Neuron (in vitro differentiated cells): ENCODE measurements around the gene OSBPL2.

Experiments used
- H2AFZ ChIP-seq: one replicate; pipeline ENCODE4 v1.6.1; 2013; ENCODE audit warnings: low read depth, mild to moderate bottlenecking, inconsistent platforms, low read length, moderate library complexity
- H3K27me3 ChIP-seq: one replicate; pipeline ENCODE4 v1.6.1; 2013; ENCODE audit warnings: low read length; ENCODE audit not compliant: insufficient read depth
- H3K36me3 ChIP-seq: one replicate; pipeline ENCODE4 v1.6.1; 2013; ENCODE audit warnings: low read length; ENCODE audit not compliant: insufficient read depth
- H3K4me1 ChIP-seq: one replicate; pipeline ENCODE4 v1.6.1; 2013; ENCODE audit warnings: low read length; ENCODE audit not compliant: insufficient read depth
- H3K4me3 ChIP-seq: 2 replicates; pipeline ENCODE4 v1.5.1; 2013; ENCODE audit warnings: mild to moderate bottlenecking, low read length, moderate library complexity
- H3K9me3 ChIP-seq: one replicate; pipeline ENCODE4 v1.6.1; 2013; ENCODE audit warnings: low read length

OSBPL2 gene

GRCh38 chr20:62237801-62238568 lies at the start of gene OSBPL2:
OSBPL2 (plus strand) TSS chr20:62238521; CDS start chr20:62256185, 17,664 bp downstream.
- Histone ChIP-seq H3K36me3 (peaks cover 11% of the 10 kb centered on the region), H3K4me3 (peak within 1 kb of the TSS; percentile 85), H3K9me3 (no peaks in the 10 kb centered on the region), H3K4me1 (peaks cover 43% of the 10 kb centered on the region), H2AFZ (no peak within 1 kb of the TSS), H3K27me3 (no peaks in the 10 kb centered on the region)

GRCh38 chr20:62190639-62191411 lies 47.5 kb upstream of the OSBPL2 start:
- Histone ChIP-seq H3K4me1 (no peaks in the 10 kb centered on the region), H3K4me3 (no peak overlapping the region), H3K27me3 (no peaks in the 10 kb centered on the region), H3K9me3 (no peaks in the 10 kb centered on the region), H3K36me3 (peaks cover 11% of the 10 kb centered on the region), H2AFZ (no peak overlapping the region)

- Histone ChIP-seq H3K27me3 (no peaks in the 10 kb centered on the region), H3K4me3 (no peak overlapping the region), H3K4me1 (no peaks in the 10 kb centered on the region), H3K36me3 (peaks cover 14% of the 10 kb centered on the region), H2AFZ (no peak overlapping the region), H3K9me3 (no peaks in the 10 kb centered on the region)
Measured at GRCh38 chr20:62191781-62192559, 46.4 kb upstream of the OSBPL2 start.

- no peaks in the 10 kb centered on the region for H3K27me3 ChIP-seq
- no peak overlapping the region for H3K4me3 ChIP-seq
- H3K36me3 ChIP-seq: peaks cover 17% of the 10 kb centered on the region
- no peak overlapping the region for H2AFZ ChIP-seq
- no peaks in the 10 kb centered on the region for H3K4me1 ChIP-seq
- no peaks in the 10 kb centered on the region for H3K9me3 ChIP-seq
Measured at GRCh38 chr20:62192635-62193034, 45.7 kb upstream of the OSBPL2 start.

DNA sequence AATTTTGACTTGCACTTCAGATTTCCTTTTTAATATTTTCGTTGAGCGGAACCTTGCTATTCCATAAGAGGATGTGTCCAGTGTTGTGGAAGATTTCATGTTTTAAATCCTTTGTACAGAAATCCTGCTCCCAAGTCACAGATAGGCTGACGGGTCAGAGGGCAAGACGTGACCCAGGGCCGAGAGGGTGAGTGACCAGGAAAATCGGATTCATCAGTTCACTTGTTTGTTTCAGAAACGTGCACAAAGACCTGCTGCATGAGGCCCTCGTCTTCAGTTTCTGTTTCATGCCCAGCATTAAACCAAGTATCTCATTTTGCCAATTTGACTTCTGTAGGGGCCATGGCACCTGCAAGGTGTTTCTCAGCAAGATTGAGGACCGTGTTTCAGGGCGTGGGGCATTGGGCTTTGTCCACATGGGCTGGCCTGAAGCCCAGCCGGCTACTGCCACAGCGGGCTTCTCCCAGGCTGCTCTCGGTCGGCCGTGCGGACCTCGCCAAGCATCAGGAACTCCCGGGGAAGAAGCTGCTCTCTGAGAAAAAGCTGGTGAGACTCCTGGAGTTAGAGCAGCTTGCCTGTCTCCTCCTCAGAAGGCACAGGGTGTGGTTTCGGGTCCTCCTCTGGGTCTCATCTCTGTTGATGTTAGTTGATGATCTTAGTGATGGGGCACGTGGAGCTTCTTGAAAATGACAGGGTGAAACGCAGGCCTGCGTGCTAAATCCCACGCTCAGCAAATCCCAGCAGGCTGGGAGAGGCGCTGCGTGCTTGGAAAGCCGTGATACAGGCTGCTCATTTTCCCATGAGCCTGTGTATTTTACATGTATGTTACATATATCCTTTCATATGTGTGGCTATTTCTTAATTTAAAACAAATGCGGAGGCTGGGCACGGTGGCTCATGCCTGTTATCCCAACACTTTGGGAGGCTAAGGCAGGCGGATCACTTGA lies 45.0 kb upstream of the OSBPL2 start:
- Histone ChIP-seq H3K36me3 (peaks cover 19% of the 10 kb centered on the region), H3K4me3 (no peak overlapping the region), H2AFZ (no peak overlapping the region)

GRCh38 chr20:62195075-62195405 lies 43.3 kb upstream of the OSBPL2 start:
- Histone ChIP-seq H3K9me3 (no peaks in the 10 kb centered on the region), H3K4me3 (no peak overlapping the region), H3K4me1 (no peaks in the 10 kb centered on the region), H2AFZ (no peak overlapping the region), H3K36me3 (peaks cover 24% of the 10 kb centered on the region), H3K27me3 (no peaks in the 10 kb centered on the region)

More for the DNA sequence above, 45.0 kb upstream of the OSBPL2 start:
- Histone ChIP-seq H3K9me3 (no peaks in the 10 kb centered on the region), H3K4me1 (no peaks in the 10 kb centered on the region), H3K27me3 (no peaks in the 10 kb centered on the region)

DNA sequence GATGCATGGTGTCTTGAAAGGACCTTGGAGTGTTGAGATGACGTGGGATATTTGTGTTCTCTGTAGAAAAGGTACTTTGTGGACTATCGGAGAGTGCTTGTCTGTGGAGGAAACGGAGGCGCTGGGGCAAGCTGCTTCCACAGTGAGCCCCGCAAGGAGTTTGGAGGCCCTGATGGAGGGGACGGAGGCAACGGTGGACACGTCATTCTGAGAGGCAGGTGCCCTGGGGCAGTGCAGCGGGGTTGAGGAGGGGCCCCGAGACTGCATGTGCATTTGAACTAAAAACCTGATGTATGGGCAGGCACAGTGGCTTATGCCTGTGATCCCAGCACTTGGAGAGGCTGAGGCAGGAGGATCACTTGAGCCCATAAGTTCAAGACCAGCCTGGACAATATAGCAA lies 42.6 kb upstream of the OSBPL2 start:
- H3K9me3 ChIP-seq: no peaks in the 10 kb centered on the region
- peaks cover 31% of the 10 kb centered on the region for H3K36me3 ChIP-seq
- H3K27me3 ChIP-seq: no peaks in the 10 kb centered on the region
- no peaks in the 10 kb centered on the region for H3K4me1 ChIP-seq
- no peak overlapping the region for H2AFZ ChIP-seq
- no peak overlapping the region for H3K4me3 ChIP-seq

GRCh38 chr20:62196286-62196685 lies 42.0 kb upstream of the OSBPL2 start:
- Histone ChIP-seq H3K4me3 (no peak overlapping the region), H2AFZ (no peak overlapping the region), H3K27me3 (no peaks in the 10 kb centered on the region), H3K9me3 (no peaks in the 10 kb centered on the region), H3K36me3 (peaks cover 36% of the 10 kb centered on the region), H3K4me1 (no peaks in the 10 kb centered on the region)

DNA sequence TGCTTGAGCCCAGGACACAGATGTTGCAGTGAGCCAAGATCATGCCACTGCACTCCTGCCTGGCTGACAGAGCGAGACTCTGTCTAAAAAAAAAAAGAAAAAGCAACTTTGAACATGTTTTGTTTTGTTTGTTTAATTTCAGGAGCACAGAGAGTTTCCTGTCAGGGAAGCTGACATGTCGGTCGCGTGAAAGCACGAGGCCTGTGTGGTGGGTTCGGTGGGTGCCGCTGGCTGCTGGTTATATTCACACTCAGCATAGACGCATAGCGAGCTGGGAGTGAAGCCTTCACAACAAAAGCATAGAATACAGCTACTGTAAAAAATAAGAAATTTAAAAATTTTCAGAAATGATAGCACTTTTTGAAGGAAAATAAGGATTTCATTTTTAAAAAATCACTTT lies 41.0 kb upstream of the OSBPL2 start:
- H3K4me1 ChIP-seq: no peaks in the 10 kb centered on the region
- no peaks in the 10 kb centered on the region for H3K27me3 ChIP-seq
- H3K4me3 ChIP-seq: no peak overlapping the region
- no peaks in the 10 kb centered on the region for H3K9me3 ChIP-seq
- no peak overlapping the region for H2AFZ ChIP-seq
- H3K36me3 ChIP-seq: peaks cover 45% of the 10 kb centered on the region

DNA sequence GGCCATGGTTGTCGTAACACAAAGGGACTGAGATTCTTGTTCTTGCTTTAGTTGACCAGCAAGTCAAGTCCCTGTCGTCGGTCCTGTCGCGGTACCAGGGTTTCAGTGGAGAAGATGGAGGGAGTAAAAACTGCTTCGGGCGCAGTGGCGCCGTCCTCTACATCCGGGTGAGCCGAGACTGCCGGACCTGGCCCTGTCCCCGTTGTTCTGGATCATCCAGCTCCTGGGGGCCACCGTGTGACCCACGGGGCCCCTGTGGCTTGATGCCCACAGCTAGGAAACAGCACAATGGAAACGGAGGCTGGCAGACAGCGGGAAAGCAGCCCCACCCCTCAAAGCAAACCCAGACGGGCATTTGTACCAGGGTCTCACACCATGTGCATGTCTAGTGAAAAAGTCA lies 40.5 kb upstream of the OSBPL2 start:
- Histone ChIP-seq H3K4me1 (no peaks in the 10 kb centered on the region), H3K27me3 (no peaks in the 10 kb centered on the region), H2AFZ (no peak overlapping the region), H3K36me3 (peaks cover 45% of the 10 kb centered on the region), H3K9me3 (no peaks in the 10 kb centered on the region), H3K4me3 (no peak overlapping the region)

GRCh38 chr20:62198496-62198895 lies 39.8 kb upstream of the OSBPL2 start:
- Histone ChIP-seq H3K9me3 (no peaks in the 10 kb centered on the region), H3K36me3 (peaks cover 50% of the 10 kb centered on the region), H2AFZ (no peak overlapping the region)

GRCh38 chr20:62198931-62199330 lies 39.4 kb upstream of the OSBPL2 start:
- H3K9me3 ChIP-seq: no peaks in the 10 kb centered on the region

More at GRCh38 chr20:62198496-62198895, 39.8 kb upstream of the OSBPL2 start:
- no peaks in the 10 kb centered on the region for H3K4me1 ChIP-seq
- H3K4me3 ChIP-seq: no peak overlapping the region
- no peaks in the 10 kb centered on the region for H3K27me3 ChIP-seq

More at GRCh38 chr20:62198931-62199330, 39.4 kb upstream of the OSBPL2 start:
- no peak overlapping the region for H3K4me3 ChIP-seq
- H2AFZ ChIP-seq: no peak overlapping the region
- H3K27me3 ChIP-seq: no peaks in the 10 kb centered on the region
- no peaks in the 10 kb centered on the region for H3K4me1 ChIP-seq
- peaks cover 52% of the 10 kb centered on the region for H3K36me3 ChIP-seq
